Measurements from ENCODE around the gene DEPDC5.

Gene DEPDC5

GRCh38 chr22:31937341-31937740 lies 183.5 kb downstream of the DEPDC5 start:
- intact Hi-C loops (cut with DNase I) = no loop called here
- peak in 3 of 10 donors; percentile 49 to 77 (median 59) for DNase-seq

- peak in 7 of 10 donors; percentile 54 to 94 (median 76) for DNase-seq
- intact Hi-C loops (cut with DNase I) = no loop called here
These were observed 184.5 kb downstream of the DEPDC5 start for GRCh38 chr22:31938296-31938695.

GRCh38 chr22:31940506-31940905 lies 186.7 kb downstream of the DEPDC5 start:
- intact Hi-C loops (cut with DNase I) = loop anchor here (5.0 to 10.0 kb wide), 2 partner anchors 43 to 106 kb away; no protein-coding TSS in a partner anchor

DNA sequence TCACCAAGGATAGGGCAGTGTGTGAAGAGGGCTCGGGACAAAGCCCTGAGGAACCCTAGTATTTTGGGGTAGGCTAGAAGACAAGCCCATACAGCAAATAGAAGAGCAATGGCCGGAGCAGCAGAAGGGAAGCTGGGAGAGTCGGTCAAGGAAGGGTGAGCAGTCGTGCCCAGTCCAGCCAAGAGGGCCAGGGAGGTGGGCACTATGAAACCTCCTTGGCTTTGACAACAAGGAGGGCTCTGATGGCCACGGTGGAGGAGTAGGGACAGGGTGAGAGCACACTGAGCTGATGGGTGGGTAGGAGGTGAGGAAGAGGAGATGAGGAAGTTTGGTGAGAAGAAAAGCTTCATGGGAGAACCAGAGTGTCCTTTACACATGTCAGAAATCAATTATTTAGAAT lies 188.3 kb downstream of the DEPDC5 start:
- intact Hi-C loops (cut with DNase I) = loop anchor here (5.0 to 10.0 kb wide), 2 partner anchors 45 to 107 kb away; no protein-coding TSS in a partner anchor
- DNase-seq = peak in 2 of 10 donors; percentile 27 to 58

More at GRCh38 chr22:31940506-31940905, 186.7 kb downstream of the DEPDC5 start:
- peak in 2 of 10 donors; percentile 13 to 43 for DNase-seq

- intact Hi-C loops (cut with DNase I) = loop anchor here (5.0 to 10.0 kb wide), 2 partner anchors 46 to 109 kb away; no protein-coding TSS in a partner anchor
- DNase-seq = peak in 2 of 10 donors; percentile 58 to 64
These were observed 189.6 kb downstream of the DEPDC5 start for GRCh38 chr22:31943206-31943977.

GRCh38 chr22:31943978-31944699 lies 190.3 kb downstream of the DEPDC5 start, which contains the start of gene YWHAH:
TSS of gene YWHAH (plus strand) at chr22:31944535. CDS start at chr22:31944734, 199 bp downstream.
- peak; percentile 91 to 99 (median 94) for DNase-seq
- intact Hi-C loops (cut with DNase I) = loop anchor here (5.0 to 10.0 kb wide), 2 partner anchors 47 to 109 kb away; no protein-coding TSS in a partner anchor

DNA sequence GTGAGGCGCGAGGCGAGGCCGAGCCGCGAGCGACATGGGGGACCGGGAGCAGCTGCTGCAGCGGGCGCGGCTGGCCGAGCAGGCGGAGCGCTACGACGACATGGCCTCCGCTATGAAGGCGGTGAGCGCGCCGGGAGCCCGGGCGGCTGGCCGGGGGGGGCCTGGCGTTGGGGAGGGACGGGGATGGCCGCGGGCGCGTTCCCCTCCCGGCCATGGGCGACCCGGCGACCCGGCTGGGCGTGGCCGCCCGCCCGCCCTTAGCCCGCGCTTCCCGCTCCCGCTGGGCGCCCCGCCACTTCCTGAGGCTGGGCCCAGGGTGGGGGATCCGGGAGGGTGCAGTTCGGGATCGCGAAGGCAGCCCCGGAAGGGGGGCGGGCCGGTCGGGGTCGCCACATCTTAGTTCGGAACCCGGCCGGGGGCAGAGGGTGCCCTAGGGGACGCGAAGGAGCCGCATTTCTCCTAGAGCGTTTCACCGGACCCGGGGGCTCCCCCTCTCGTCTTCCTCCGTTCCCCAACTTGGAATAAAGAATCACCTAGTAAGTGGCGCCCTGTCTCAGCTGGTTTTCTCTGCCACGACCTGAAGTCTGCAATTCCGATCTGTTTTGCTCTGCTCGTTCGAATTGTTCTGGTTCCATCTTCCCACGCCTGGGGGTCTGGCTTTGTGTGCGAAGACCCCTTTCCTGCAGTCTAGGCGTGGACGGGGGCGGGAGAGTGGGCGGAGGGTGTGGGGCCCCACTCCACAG lies 191.1 kb downstream of the DEPDC5 start:
- intact Hi-C loops (cut with DNase I) = loop anchor here (5.0 to 10.0 kb wide), 3 partner anchors 48 to 193 kb away; partner anchors contain the start of genes DEPDC5 and PRR14L
- peak in 3 of 10 donors; percentile 32 to 75 (median 54) for DNase-seq

- intact Hi-C loops (cut with DNase I) = loop anchor here (5.0 to 10.0 kb wide), 2 partner anchors 111 to 193 kb away; partner anchors contain the start of genes DEPDC5 and PRR14L
- DNase-seq = no peak
These were observed 191.6 kb downstream of the DEPDC5 start for GRCh38 chr22:31945443-31945855.

GRCh38 chr22:31945971-31946680 lies 192.3 kb downstream of the DEPDC5 start:
- intact Hi-C loops (cut with DNase I) = loop anchor here (5.0 to 10.0 kb wide), 2 partner anchors 111 to 194 kb away; partner anchors contain the start of genes DEPDC5 and PRR14L
- DNase-seq = peak in 1 of 10 donors; percentile 50

GRCh38 chr22:31947296-31947695 lies 193.5 kb downstream of the DEPDC5 start:
- DNase-seq = peak in 1 of 10 donors; percentile 11

DNA sequence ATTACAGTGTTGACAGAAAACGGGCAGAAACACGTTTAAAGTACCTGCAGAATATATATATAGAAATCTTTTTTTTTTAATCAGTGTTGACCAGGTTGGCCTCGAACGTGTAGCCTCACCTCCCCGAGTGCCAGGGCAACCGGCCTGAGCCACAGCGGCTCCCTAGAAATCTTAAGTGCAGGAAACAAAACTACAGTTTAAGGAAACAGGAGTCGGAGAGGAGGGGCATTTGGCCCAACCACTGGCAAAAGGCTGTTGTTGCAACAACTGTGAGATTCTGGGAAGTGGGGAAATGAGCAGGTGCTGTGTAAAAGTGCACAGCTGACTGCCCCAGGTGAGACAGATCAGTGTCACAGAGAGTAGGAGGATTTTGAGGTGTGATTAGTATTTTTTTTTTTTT lies 194.2 kb downstream of the DEPDC5 start:
- DNase-seq = peak in 1 of 10 donors; percentile 61
- intact Hi-C loops (cut with DNase I) = loop anchor here (5.0 to 10.0 kb wide), 2 partner anchors 113 to 196 kb away; partner anchors contain the start of genes DEPDC5 and PRR14L

More at GRCh38 chr22:31947296-31947695, 193.5 kb downstream of the DEPDC5 start:
- intact Hi-C loops (cut with DNase I) = loop anchor here (5.0 to 10.0 kb wide), 2 partner anchors 112 to 195 kb away; partner anchors contain the start of genes DEPDC5 and PRR14L

DNA sequence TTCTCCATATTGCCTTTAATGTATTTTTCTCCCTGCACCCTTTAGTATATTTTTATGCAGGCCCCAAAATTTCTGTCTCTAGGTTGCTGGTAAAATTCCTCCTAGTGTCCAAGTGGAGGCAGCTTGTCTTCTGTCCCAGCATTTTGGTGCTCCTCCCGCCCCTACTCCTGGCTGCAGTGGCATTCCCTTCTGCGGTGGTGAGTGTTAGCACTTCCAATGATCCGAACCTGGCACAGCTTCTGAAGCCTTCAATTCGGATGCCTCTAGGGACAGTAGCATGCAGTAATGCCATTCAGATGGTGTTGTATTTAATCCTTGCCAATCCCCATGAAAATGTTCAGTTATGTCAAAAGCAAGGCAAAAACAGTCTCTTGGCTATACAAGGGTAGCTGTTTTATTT lies 196.4 kb downstream of the DEPDC5 start:
- intact Hi-C loops (cut with DNase I) = no loop called here

DNA sequence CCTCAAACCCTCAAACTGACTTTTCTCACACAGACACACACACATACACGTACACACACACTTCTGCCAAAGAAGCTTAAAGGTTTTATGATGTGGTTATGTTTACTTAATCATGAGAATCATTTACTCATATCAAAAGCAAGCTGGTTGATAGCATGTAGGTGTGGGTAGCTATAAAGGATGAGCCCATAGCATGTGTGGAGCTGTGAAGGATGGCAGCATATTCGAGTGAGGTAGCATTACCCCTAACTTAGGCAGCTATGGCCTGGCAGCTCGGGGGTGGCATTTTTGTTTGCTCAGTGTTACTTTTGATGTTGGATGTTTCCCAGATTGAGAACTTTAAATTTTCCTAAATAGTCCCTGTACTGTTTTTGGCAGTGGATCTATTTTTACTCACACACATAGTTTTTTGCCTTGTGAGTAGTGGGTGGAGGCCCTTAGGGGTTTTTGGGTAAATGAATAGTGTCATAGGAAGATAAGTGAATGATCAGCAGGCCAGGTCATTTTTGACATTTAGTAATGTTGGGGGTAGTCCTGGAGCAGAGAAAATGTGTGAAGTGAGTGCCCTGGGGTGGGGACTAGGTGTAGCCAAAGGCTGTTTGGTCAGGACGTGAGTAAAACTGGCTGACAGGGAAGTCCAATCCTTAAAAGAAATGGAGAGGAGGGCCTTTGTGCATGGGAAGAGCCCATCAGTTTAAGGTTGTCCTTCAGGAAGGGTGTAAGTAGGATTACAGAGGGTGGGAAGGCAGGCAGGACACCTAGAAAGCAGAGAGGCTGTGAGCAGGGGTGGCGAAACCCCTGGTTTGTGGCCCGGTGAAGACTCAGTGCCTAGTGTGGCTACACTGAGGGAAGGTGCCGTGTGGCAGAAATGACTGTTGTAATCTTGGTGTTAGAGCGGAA lies 197.6 kb downstream of the DEPDC5 start:
- intact Hi-C loops (cut with DNase I) = no loop called here

More for the DNA sequence above, 196.4 kb downstream of the DEPDC5 start:
- peak in 3 of 10 donors; percentile 24 to 88 (median 85) for DNase-seq

GRCh38 chr22:31952094-31952401 lies 198.2 kb downstream of the DEPDC5 start:
- intact Hi-C loops (cut with DNase I) = no loop called here

More for the DNA sequence above, 197.6 kb downstream of the DEPDC5 start:
- peak in 2 of 10 donors; percentile 29 to 54 for DNase-seq

GRCh38 chr22:31952472-31952871 lies 198.7 kb downstream of the DEPDC5 start:
- no peak for DNase-seq
- intact Hi-C loops (cut with DNase I) = no loop called here

More at GRCh38 chr22:31952094-31952401, 198.2 kb downstream of the DEPDC5 start:
- DNase-seq = peak in 2 of 10 donors; percentile 6 to 71

DNA sequence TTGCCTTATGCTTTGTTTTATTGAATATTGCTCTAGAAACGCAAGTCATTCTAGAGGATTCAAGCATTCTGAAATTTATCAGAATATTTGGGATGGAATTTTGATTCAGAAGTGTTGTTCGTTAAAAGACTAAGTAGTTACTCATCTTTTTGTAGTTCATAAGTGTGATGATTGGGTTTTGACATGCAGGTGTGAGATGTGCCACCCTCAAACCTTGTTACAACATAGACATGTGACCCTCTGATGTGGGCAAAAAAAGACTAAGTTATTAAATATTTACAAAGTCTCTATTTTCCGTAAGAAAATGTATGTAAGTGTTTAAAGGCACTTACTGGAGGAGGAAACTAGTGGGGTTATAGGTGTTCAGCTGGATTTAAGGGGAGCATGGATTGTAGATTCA lies 199.4 kb downstream of the DEPDC5 start:
- DNase-seq = no peak
- intact Hi-C loops (cut with DNase I) = no loop called here

GRCh38 chr22:31954535-31955523 lies 201.0 kb downstream of the DEPDC5 start:
- intact Hi-C loops (cut with DNase I) = no loop called here
- peak in 2 of 10 donors; percentile 57 to 61 for DNase-seq

Measured in posterior cingulate gyrus (tissue), 11 donors.